Uterus (tissue), 2 donors: ENCODE measurements around the gene AHI1.

Experiments used
- POLR2A ChIP-seq, 2 donors: fragments of 450-650 bp; IDR thresholded peaks; one replicate each; pipeline ENCODE4 v1.6.1; 2016; ENCODE audit warnings: antibody characterized with exemption in 2 of 2, mild to moderate bottlenecking in 1 of 2, moderate library complexity in 1 of 2
- TF ChIP-seq, protein P1 (sequence below), 4 experiments: fragments of 200-600 bp in 2 of 4; fragments of 450-650 bp in 2 of 4; sonication (generic) in 2 of 4; IDR thresholded peaks; one replicate each; pipeline ENCODE4 v1.5.1; 2016 to 2019; ENCODE audit warnings: antibody characterized with exemption in 4 of 4, mild to moderate bottlenecking in 2 of 4, moderate library complexity in 1 of 4

DNA sequence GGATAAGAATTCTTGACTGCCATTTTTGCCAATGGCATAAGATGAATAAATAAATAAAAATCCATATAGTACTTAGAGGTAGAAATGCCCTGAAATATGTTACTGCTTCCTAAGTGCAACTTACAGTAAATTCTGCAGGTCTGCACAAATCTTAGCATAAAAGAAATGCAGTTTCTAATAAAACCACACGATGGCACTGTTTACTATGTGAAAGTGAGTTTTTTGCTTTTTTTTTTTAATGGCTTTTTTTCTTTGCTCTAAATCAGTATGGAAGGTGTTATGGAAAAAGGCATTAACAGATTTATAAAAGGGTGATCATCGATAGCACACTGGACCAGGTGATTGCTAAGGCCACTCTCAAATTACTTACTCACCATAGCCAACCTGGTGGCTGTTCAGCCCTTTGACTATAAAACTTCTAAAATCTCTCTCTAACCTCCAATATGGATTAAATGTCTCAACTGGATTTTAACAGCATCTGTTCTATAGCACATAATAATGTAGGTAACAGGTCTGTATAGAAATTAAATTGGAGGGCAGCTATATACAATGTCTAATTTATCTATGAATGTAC, 45.8 kb downstream of the AHI1 start:
- TF ChIP-seq, protein P1, sequence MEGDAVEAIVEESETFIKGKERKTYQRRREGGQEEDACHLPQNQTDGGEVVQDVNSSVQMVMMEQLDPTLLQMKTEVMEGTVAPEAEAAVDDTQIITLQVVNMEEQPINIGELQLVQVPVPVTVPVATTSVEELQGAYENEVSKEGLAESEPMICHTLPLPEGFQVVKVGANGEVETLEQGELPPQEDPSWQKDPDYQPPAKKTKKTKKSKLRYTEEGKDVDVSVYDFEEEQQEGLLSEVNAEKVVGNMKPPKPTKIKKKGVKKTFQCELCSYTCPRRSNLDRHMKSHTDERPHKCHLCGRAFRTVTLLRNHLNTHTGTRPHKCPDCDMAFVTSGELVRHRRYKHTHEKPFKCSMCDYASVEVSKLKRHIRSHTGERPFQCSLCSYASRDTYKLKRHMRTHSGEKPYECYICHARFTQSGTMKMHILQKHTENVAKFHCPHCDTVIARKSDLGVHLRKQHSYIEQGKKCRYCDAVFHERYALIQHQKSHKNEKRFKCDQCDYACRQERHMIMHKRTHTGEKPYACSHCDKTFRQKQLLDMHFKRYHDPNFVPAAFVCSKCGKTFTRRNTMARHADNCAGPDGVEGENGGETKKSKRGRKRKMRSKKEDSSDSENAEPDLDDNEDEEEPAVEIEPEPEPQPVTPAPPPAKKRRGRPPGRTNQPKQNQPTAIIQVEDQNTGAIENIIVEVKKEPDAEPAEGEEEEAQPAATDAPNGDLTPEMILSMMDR (IDR thresholded peaks at IDR 0.05), result peak; percentile 41 to 71 (median 62)
- no peak for TF ChIP-seq POLR2A (IDR thresholded peaks at IDR 0.05)
